Neural progenitor cell (in vitro differentiated cells): ENCODE results near the gene LY86.

Experiments
- CTCF ChIP-seq: fragments of 200-600 bp; sonication (generic); IDR thresholded peaks from 2 replicates; pipeline ENCODE4 v1.5.1; 2017; ENCODE audit warnings: antibody characterized with exemption, mild to moderate bottlenecking
- EZH2 ChIP-seq: fragments of 200-600 bp; sonication (generic); IDR thresholded peaks from 2 replicates; pipeline ENCODE4 v1.6.1; 2017; ENCODE audit warnings: antibody characterized with exemption, mild to moderate bottlenecking, moderate library complexity
- EZH2phosphoT487 ChIP-seq: fragments of 200-600 bp; sonication (generic); IDR thresholded peaks from 2 replicates; pipeline ENCODE4 v1.6.1; 2017; ENCODE audit warnings: antibody characterized with exemption

DNA sequence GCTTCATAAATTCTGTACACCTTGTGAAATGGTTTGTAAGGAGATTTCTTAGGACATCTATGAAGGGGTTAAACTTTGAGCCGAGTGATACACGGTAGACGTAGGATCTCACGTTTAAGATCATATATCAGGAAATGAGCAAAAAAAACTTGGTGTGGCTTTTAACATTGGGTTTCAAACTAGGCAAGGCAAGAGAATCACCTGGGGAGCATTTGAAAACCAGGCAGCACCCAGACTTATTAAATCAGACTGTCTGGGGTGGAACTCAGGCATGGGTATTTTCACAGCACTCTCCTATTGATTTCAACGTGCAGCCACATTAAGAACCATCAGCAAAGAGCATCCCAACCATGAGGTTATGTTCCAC lies 26.4 kb downstream of the LY86 start:
- TF ChIP-seq CTCF (no peak), EZH2 (no peak), EZH2phosphoT487 (no peak)
